ENCODE data around the gene CYTH3.
"Not testable (repeated sequence)": the region's sequence is repeated elsewhere in the genome, so short reads cannot be mapped to it uniquely, and the experiment has no call there.

Gene CYTH3

GRCh38 chr7:6202117-6202516, 70.3 kb downstream of the CYTH3 start:
- Mint-ChIP-seq H3K27ac (no peak overlapping the region), H3K27me3 (ENCODE audit: low read depth, poor library complexity) (no peaks in the 10 kb centered on the region), H3K36me3 (ENCODE audit: low read depth) (peaks cover 18% of the 10 kb centered on the region), H3K4me3 (no peak overlapping the region), H3K4me1 (peaks cover 26% of the 10 kb centered on the region), H3K9me3 (peaks cover 7% of the 10 kb centered on the region)
- no peak for DNase-seq
- TF ChIP-seq CTCF (IDR thresholded peaks at IDR 0.05), result no peak

- H3K9me3 Mint-ChIP-seq, result peaks cover 7% of the 10 kb centered on the region
- H3K36me3 Mint-ChIP-seq (ENCODE audit: low read depth), result peaks cover 18% of the 10 kb centered on the region
- peak overlapping the region; percentile 29 for H3K27ac Mint-ChIP-seq
- H3K4me3 Mint-ChIP-seq, result no peak overlapping the region
- peaks cover 26% of the 10 kb centered on the region for H3K4me1 Mint-ChIP-seq
- TF ChIP-seq CTCF (IDR thresholded peaks at IDR 0.05), result no peak
- no peaks in the 10 kb centered on the region for H3K27me3 Mint-ChIP-seq (ENCODE audit: low read depth, poor library complexity)
- no peak for DNase-seq
Measured at GRCh38 chr7:6200971-6201370, 71.5 kb downstream of the CYTH3 start.

GRCh38 chr7:6198689-6199595, 73.5 kb downstream of the CYTH3 start:
- no peak for TF ChIP-seq CTCF (IDR thresholded peaks at IDR 0.05)
- H3K27me3 Mint-ChIP-seq (ENCODE audit: low read depth, poor library complexity), result no peaks in the 10 kb centered on the region
- no peak for DNase-seq
- H3K36me3 Mint-ChIP-seq (ENCODE audit: low read depth), result peaks cover 14% of the 10 kb centered on the region
- H3K4me3 Mint-ChIP-seq, result no peak overlapping the region
- peaks cover 7% of the 10 kb centered on the region for H3K9me3 Mint-ChIP-seq
- H3K27ac Mint-ChIP-seq, result peak overlapping the region; percentile 30
- peaks cover 32% of the 10 kb centered on the region for H3K4me1 Mint-ChIP-seq

- H3K27me3 Mint-ChIP-seq (ENCODE audit: low read depth, poor library complexity), result no peaks in the 10 kb centered on the region
- H3K4me3 Mint-ChIP-seq, result no peak overlapping the region
- peaks cover 3% of the 10 kb centered on the region for H3K9me3 Mint-ChIP-seq
- peaks cover 41% of the 10 kb centered on the region for H3K4me1 Mint-ChIP-seq
- H3K36me3 Mint-ChIP-seq (ENCODE audit: low read depth), result peaks cover 9% of the 10 kb centered on the region
- no peak for TF ChIP-seq CTCF (IDR thresholded peaks at IDR 0.05)
- no peak overlapping the region for H3K27ac Mint-ChIP-seq
- DNase-seq, result no peak
Measured at GRCh38 chr7:6197801-6198551, 74.4 kb downstream of the CYTH3 start.

- no peak for DNase-seq
- Mint-ChIP-seq H3K4me1 (peaks cover 23% of the 10 kb centered on the region), H3K27ac (peak overlapping the region; percentile 68), H3K36me3 (ENCODE audit: low read depth) (peaks cover 5% of the 10 kb centered on the region), H3K9me3 (no peaks in the 10 kb centered on the region), H3K4me3 (no peak overlapping the region), H3K27me3 (ENCODE audit: low read depth, poor library complexity) (no peaks in the 10 kb centered on the region)
- TF ChIP-seq CTCF (IDR thresholded peaks at IDR 0.05), result no peak
Measured at GRCh38 chr7:6193709-6194108, 78.7 kb downstream of the CYTH3 start.

- not testable (repeated sequence) for H3K4me3 Mint-ChIP-seq, H3K27ac Mint-ChIP-seq
Measured at GRCh38 chr7:6190563-6190962, 81.9 kb downstream of the CYTH3 start.

More at GRCh38 chr7:6190563-6190962, 81.9 kb downstream of the CYTH3 start:
- DNase-seq; H3K9me3 Mint-ChIP-seq; H3K27me3 Mint-ChIP-seq (ENCODE audit: low read depth, poor library complexity): not testable (repeated sequence)
- Mint-ChIP-seq H3K36me3 (ENCODE audit: low read depth) (peaks cover 32% of the 10 kb centered on the region), H3K4me1 (peaks cover 33% of the 10 kb centered on the region)

Data from nephron progenitor cell (in vitro differentiated cells).